Measurements from ENCODE around the gene RUVBL2.

The RUVBL2 gene

DNA sequence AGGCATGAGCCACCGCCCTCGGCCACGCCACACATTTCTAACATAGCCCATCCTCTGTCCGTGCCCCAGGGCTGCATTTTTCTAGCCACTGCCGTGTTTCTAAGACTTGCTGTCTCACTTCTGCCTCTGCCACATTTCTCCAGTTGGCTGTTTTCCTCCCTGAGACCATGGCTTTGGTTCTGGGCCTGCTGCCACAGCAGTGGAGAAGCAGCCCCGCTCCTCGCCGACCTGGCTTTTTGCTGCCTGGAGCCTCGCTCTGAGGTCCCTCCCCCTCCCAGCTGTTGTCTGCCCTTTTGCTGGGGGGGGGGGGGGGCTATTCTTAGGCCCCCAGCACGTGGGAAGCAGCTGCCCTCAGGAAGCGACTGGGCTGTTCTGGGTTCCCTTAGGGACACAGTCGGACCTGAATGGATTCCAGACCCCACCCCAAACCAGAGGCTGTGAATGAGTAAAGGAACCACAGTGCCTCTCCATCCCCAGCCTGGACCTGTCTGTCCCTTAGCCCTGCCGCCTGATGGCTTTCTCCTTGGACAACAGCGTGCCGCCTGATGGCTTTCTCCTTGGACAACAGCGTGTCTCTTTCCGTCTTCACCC, 3.9 kb upstream of the RUVBL2 start:
- DNase-seq, result no peak

- DNase-seq, result no peak
Measured at GRCh38 chr19:48990400-48990799, 3.3 kb upstream of the RUVBL2 start.

- no peak for DNase-seq
Measured at GRCh38 chr19:48991011-48991609, 2.6 kb upstream of the RUVBL2 start.

DNA sequence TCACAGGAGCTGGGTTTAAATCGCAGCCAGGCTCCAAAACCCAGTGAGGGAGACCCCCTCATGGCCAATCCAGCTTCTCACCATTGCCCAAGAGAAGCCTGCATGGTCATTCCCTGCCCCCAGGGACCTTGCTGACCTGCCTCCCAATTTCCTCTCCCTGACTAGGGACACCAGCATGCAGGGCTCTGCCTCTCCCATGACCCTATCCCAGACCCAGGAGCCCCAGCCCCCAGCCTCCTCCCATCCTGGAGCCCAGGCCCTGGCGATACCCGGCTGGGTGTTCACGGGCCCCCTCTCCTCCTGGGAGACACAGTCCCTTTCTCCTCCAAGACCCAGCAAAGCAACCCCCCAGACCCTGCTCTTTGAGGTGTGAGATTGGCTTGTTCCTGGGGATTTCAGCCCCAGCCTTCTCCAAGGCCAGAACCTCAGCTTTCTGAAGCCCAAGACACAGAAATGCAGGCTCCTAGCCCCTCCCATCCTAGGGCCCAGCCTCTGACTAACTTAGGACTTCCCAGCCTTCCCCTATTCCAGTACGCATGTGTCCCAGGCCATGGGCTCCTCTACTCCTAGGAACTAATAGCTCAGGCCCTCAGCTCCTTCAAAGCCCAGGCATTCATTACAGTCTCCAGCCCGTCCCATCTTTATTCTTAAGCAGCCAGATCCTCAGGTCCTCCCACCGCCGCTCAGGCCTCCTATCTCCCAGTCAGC, 1.7 kb upstream of the RUVBL2 start:
- no peak for DNase-seq

DNA sequence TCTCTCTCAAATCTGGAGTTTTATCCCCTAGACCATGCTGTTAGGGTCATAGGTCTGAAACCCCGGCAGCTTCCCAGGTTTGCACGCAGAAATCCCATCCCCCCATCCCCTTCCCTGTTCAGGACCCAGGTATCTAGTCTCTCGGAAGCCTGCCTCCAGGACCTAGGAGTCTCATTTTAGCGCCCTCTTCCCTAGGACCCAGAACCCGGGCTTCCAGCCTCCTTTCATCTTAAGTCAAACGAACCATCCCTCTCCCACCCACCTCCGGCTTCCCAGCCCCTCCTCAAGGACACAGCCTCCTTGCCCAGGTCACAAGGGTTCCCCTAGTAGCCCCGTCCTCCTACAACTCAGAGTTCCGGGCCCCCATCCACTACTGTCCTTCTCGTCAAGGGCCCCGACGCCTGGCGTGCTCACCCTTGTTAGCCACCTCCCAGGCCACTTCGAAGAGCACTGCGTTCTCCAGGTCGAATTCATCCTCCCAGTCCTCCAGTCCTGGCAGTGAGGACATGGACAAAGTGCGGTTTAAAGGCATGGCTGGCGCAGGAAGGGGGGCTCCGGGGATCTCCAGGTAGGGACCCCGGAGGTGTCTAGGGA, 1.0 kb upstream of the RUVBL2 start:
- peak; percentile 33 for DNase-seq

GRCh38 chr19:48994035-48994386, 324 bp downstream of the RUVBL2 start:
- DNase-seq, result no peak

DNA sequence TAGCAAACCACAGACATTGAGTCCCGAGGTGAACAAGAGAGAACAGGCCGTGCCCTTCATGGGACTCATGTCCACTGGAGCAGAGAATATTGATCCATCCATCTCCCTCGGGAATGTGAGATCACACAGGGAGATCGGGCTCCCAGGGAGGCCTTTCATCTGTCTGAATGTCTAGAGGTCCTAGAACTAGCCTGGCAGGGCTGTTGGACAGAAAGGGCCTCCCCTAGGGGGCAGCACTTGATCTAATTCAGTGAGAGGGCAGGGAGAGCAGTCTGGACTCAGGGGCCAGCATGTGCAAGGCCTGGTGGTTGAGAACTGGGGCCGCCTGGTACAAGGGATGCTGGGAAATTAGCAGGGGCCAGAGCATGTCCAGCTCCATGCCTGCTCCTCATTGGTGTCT, 4.3 kb downstream of the RUVBL2 start:
- peak; percentile 62 for DNase-seq

GRCh38 chr19:48999481-49000325, 6.0 kb downstream of the RUVBL2 start:
- DNase-seq, result peak; percentile 75

DNA sequence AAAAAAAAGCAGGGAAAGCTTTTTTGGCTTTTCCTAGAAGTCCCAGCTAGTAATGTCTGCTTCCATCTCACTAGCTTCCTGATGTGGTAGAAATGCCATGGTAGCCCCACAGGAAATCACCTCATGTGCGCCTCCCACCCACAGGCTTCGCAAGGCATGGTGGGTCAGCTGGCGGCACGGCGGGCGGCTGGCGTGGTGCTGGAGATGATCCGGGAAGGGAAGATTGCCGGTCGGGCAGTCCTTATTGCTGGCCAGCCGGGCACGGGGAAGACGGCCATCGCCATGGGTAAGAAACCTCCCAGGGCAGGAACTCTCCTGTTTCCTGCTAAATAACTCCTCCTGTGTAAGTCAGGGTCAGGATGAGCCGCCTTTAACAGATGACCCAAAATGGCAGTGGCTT, 10.4 kb downstream of the RUVBL2 start:
- no peak for DNase-seq

DNA sequence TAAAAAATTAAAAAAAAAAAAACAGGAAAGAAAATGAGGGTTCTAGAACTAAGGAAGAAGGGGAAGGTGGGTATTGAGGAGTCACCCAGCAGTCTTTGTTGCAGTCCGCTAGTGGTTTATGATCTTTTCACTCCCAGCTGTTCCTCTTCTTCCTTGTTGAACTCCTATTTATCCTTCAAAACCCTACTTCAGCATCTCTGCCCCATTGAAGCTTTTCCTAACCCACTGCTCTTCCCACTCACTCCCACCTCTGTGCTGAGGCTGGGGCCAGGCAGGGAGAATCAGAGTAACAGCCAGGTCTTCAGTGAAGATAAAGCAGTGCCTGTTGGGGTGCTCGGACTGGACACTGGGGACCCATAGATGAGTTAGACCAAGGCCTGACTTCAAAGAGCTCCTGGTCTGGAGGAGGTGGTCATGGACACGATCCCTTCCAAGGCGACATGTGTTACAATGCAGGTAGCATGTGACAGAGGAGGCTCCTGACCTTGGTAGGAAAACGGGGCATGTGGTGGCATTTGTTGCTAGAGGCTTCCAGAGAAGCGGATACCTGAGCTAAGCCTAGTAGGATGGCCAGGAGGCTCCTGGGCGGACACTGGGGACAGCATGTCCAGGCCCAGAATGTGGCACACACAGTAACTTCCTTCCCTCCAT, 11.4 kb downstream of the RUVBL2 start:
- no peak for DNase-seq

DNA sequence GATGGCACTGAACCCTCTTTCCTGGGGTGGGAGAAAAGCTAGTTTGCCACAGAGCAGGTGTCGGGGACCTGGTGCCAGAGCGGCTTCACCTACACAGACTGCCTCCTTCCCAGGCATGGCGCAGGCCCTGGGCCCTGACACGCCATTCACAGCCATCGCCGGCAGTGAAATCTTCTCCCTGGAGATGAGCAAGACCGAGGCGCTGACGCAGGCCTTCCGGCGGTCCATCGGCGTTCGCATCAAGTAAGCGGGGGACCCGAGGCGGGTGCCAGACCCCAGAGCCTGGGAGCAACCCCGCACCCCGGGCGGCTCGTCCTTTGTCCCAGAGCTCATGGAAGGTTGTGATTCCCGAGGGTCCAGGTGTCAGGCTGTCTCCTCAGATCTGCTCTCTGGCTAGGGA, 13.2 kb downstream of the RUVBL2 start:
- no peak for DNase-seq

DNA sequence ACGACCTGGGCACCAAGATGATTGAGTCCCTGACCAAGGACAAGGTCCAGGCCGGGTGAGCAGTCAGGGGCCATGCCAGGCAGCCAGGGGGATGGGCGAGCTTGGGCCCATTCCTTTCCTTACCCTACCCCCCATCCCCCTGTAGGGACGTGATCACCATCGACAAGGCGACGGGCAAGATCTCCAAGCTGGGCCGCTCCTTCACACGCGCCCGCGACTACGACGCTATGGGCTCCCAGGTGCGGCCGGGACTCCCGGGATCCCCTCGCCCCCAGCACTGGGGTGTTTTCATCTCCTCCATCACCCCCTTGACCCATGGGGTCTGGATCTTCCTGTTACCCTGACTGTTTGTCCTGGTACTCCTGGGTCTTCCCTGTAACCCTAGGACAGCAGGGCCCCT, 16.1 kb downstream of the RUVBL2 start:
- no peak for DNase-seq

DNA sequence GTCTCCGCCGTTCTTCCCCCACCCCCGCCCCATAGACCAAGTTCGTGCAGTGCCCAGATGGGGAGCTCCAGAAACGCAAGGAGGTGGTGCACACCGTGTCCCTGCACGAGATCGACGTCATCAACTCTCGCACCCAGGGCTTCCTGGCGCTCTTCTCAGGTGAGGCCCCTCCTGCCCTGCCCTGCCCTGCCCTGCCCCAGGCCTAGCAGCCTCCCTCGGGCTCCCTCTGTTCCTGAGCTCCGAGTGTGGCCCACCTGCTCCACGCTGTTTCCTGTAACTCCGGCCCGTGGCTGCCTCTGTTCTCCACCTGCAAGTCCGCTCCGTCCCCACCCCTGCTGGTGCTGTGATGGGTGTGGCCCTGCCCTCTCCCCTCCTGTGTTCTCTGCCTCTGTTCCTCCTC, 16.8 kb downstream of the RUVBL2 start:
- no peak for DNase-seq

GRCh38 chr19:49011194-49011593, 17.5 kb downstream of the RUVBL2 start:
- no peak for DNase-seq

DNA sequence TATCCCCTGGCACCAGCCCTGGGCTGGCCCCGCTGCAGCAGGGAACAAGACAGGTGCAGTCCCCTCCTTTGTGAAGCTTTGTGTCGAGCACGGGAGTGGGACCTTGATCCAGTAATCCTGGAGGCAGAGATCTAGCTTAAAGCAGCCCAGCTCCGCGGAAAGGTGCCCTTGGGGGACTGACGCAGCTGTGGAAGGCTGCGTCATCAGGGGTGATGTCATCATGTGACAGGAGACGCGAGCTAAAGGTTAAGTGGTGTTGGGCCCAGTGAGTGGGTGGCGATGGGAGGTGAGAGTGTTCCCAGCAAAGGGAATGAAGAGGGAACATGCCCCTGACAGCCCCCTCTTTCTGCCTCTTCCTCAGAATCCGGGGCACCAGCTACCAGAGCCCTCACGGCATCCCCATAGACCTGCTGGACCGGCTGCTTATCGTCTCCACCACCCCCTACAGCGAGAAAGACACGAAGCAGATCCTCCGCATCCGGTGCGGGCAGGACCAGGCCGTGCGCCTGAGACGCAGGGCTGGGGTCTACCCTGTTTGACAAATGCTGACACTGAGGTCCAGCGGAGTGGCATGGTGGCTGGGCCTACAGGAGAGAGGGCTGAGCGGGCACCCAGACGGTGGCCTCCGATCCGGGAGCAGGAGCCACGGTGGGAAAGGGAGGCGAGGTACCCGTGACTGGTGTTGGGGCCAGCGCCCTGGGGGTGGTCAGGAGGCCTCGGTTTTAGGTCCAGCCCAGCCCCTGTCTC, 20.6 kb downstream of the RUVBL2 start:
- no peak for DNase-seq

DNA sequence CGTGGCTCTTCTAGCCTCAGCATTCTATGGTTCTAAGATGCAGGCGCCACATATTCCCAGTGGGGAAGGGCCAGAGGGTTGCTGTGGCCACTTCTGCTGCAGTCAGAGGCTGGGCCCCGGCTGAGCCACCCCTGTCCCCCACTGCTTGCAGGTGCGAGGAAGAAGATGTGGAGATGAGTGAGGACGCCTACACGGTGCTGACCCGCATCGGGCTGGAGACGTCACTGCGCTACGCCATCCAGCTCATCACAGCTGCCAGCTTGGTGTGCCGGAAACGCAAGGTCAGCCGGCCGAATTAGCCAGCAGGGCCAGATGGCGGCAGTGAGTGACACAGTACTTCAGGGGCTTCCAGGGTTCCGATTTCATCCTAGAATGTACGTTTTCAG, 21.2 kb downstream of the RUVBL2 start:
- DNase-seq, result no peak

- DNase-seq, result no peak
Measured at GRCh38 chr19:49016067-49016839, 22.6 kb downstream of the RUVBL2 start.

GRCh38 chr19:49017041-49017665, 23.5 kb downstream of the RUVBL2 start, which contains the start of gene LHB:
LHB (minus strand) TSS chr19:49017091; CDS start chr19:49017081, 10 bp downstream.
- no peak for DNase-seq

DNA sequence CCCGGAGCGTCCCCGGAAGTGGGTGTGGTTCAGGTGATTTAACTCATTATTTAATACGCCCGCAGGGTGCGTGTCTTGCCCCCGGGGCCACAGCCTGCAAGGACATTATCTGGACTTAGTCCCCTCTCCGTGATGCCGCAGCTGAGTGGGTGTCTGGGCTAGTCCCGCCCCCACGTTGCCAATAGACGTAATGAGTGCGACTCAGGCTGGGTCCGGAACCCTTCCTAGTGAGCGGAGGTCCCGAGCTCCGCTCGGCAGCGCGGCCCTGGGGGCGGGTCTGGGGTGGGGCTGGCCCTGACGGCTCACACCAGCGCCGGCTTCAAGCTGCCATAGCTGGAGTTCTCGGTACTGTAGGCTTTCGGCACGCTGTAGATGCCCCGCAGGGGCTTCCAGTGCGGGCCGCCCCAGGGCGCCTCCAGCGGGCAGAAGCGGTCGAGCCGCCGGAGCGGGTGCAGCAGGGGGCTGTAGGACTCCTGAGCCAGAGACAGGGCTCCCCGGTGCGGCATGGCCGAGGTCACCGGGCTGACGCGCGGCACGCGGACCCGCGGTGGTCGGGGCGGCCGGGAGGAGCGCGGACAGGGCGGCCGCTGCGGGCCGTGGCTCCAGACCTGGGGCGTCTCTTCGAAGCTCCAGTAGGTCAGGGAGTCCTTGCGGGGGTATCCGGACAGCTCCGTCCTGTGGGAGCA, 24.1 kb downstream of the RUVBL2 start:
- peak; percentile 68 for DNase-seq
